Measurements from ENCODE around the gene DKK3. TPM values are rescaled to one million over a fixed set of nuclear protein-coding genes. Genes with fewer than 3 reads are reported as not detected.

DKK3 gene
- total RNA-seq, 1 donor from 2014 or later: 23.9 TPM

DNA sequence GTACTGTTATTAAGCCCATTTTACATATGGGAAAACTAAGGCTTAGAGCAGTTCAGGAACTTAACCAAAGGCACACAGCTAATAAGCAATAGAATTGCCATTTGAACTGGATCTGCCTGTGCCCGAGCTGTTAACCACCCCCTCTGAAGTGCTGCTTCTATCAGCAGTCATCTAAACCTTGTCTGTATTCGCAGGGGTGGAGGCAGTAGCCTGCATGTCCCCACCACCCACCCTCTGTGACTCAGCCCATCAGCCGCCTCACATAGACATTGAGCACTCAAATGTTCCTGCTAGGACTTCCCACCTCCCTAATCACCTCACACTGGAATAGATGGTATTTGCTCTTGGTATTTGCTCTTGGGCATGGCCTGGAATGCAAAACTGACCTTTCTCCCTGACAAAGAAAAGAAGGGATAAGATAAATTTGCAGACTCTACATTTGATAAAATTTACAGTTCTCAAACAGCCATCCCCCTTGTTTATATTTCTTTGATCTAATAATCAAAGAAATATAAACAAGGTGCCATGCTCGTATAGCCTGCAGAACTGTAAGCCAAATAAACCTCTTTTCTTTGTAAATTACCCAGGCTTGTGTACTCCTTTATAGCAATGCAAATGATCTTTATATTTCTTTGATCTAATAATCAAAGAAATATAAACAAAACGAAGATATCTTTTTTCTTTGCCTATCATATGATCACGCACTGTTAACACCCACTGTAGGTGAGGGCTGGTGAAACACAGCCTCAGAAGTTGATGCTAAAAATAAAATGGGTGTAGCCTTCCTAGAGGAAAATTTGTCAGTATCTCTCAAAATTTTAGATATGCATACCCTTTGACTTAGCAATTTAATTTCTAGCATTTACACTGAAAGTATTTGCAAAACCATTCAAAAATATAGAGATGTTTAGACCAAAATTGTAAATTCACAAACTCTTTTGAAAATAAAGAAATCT is 15.9 kb downstream of the DKK3 start:
- Histone ChIP-seq H3F3A (ENCODE audit: low read depth) (no peaks in the 10 kb centered on the region), H3K4me1 (no peaks in the 10 kb centered on the region), H3K27me3 (no peaks in the 10 kb centered on the region), H3K4me2 (no peak overlapping the region), H3K9ac (no peak overlapping the region), H2AFZ (replicated peaks) (no peak overlapping the region), H3K79me2 (ENCODE audit: low read depth) (no peaks in the 10 kb centered on the region), H3K36me3 (no peaks in the 10 kb centered on the region), H3K27ac (no peak overlapping the region), H3K4me3 (no peak overlapping the region), H3K9me3 (ENCODE audit: low read depth) (no peaks in the 10 kb centered on the region), H4K20me1 (ENCODE audit: low read depth) (no peaks in the 10 kb centered on the region)
- DNase-seq (ENCODE audit: low spot score): no peak
- Mint-ChIP-seq H3K4me3 (no peak overlapping the region), H3K4me1 (peaks cover 28% of the 10 kb centered on the region), H3K27ac (no peak overlapping the region), H3K9me3 (no peaks in the 10 kb centered on the region), H3K27me3 (ENCODE audit: insufficient read depth, low read depth) (no peaks in the 10 kb centered on the region), H3K36me3 (peaks cover 27% of the 10 kb centered on the region)
- TF ChIP-seq EZH2phosphoT487 (IDR thresholded peaks at IDR 0.05) (no peak), EZH2 (IDR thresholded peaks at IDR 0.05) (no peak)
- TF ChIP-seq, protein P1, sequence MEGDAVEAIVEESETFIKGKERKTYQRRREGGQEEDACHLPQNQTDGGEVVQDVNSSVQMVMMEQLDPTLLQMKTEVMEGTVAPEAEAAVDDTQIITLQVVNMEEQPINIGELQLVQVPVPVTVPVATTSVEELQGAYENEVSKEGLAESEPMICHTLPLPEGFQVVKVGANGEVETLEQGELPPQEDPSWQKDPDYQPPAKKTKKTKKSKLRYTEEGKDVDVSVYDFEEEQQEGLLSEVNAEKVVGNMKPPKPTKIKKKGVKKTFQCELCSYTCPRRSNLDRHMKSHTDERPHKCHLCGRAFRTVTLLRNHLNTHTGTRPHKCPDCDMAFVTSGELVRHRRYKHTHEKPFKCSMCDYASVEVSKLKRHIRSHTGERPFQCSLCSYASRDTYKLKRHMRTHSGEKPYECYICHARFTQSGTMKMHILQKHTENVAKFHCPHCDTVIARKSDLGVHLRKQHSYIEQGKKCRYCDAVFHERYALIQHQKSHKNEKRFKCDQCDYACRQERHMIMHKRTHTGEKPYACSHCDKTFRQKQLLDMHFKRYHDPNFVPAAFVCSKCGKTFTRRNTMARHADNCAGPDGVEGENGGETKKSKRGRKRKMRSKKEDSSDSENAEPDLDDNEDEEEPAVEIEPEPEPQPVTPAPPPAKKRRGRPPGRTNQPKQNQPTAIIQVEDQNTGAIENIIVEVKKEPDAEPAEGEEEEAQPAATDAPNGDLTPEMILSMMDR (IDR thresholded peaks at IDR 0.05): no peak

GRCh38 chr11:11989774-11990744 is 18.4 kb downstream of the DKK3 start:
- Mint-ChIP-seq H3K4me1 (peaks cover 11% of the 10 kb centered on the region), H3K36me3 (peaks cover 25% of the 10 kb centered on the region), H3K27me3 (ENCODE audit: insufficient read depth, low read depth) (no peaks in the 10 kb centered on the region), H3K9me3 (no peaks in the 10 kb centered on the region), H3K4me3 (no peak overlapping the region), H3K27ac (no peak overlapping the region)
- Histone ChIP-seq H3K36me3 (no peaks in the 10 kb centered on the region), H3K9ac (no peak overlapping the region), H3K4me1 (no peaks in the 10 kb centered on the region), H3K27ac (no peak overlapping the region), H3K9me3 (ENCODE audit: low read depth) (no peaks in the 10 kb centered on the region), H3K4me3 (no peak overlapping the region), H3F3A (ENCODE audit: low read depth) (no peaks in the 10 kb centered on the region), H3K4me2 (no peak overlapping the region), H3K79me2 (ENCODE audit: low read depth) (no peaks in the 10 kb centered on the region), H4K20me1 (ENCODE audit: low read depth) (no peaks in the 10 kb centered on the region), H2AFZ (replicated peaks) (no peak overlapping the region), H3K27me3 (no peaks in the 10 kb centered on the region)
- TF ChIP-seq EZH2 (IDR thresholded peaks at IDR 0.05): no peak
- no peak for TF ChIP-seq EZH2phosphoT487 (IDR thresholded peaks at IDR 0.05)
- TF ChIP-seq, protein P1 (IDR thresholded peaks at IDR 0.05): no peak
- no peak for DNase-seq (ENCODE audit: low spot score)

- no peak overlapping the region for H3K9ac ChIP-seq
- Mint-ChIP-seq H3K27ac (no peak overlapping the region), H3K9me3 (no peaks in the 10 kb centered on the region), H3K4me1 (peaks cover 8% of the 10 kb centered on the region), H3K4me3 (no peak overlapping the region), H3K27me3 (ENCODE audit: insufficient read depth, low read depth) (no peaks in the 10 kb centered on the region), H3K36me3 (peaks cover 19% of the 10 kb centered on the region)
- H3K79me2 ChIP-seq (ENCODE audit: low read depth): no peaks in the 10 kb centered on the region
- TF ChIP-seq, protein P1 (IDR thresholded peaks at IDR 0.05): peak; percentile 38
- TF ChIP-seq EZH2 (IDR thresholded peaks at IDR 0.05): no peak
- no peaks in the 10 kb centered on the region for H3F3A ChIP-seq (ENCODE audit: low read depth)
- H3K27ac ChIP-seq: no peak overlapping the region
- H3K4me2 ChIP-seq: no peak overlapping the region
- H3K4me3 ChIP-seq: no peak overlapping the region
- DNase-seq (ENCODE audit: low spot score): no peak
- no peaks in the 10 kb centered on the region for H3K4me1 ChIP-seq
- H2AFZ ChIP-seq (replicated peaks): no peak overlapping the region
- no peaks in the 10 kb centered on the region for H3K36me3 ChIP-seq
- H4K20me1 ChIP-seq (ENCODE audit: low read depth): no peaks in the 10 kb centered on the region
- no peaks in the 10 kb centered on the region for H3K27me3 ChIP-seq
- H3K9me3 ChIP-seq (ENCODE audit: low read depth): no peaks in the 10 kb centered on the region
Measured at GRCh38 chr11:11988681-11989261, 19.7 kb downstream of the DKK3 start.

All from neural progenitor cell (in vitro differentiated cells).